Neural progenitor cell (in vitro differentiated cells): ENCODE measurements around the gene PEAR1. TPM values are rescaled to one million over a fixed set of nuclear protein-coding genes. Genes with fewer than 3 reads are reported as not detected.

Experiments
- DNase-seq: peaks from one replicate; pipeline ENCODE4 v3.0.0-alpha.2; 2016; ENCODE audit warnings: low spot score
- H2AFZ ChIP-seq: fragments of 200-600 bp; sonication (generic); replicated peaks from 2 replicates; pipeline ENCODE4 v1.6.1; 2016; ENCODE audit warnings: antibody characterized with exemption
- H3F3A ChIP-seq: fragments of 200-600 bp; sonication (generic); 2 replicates; pipeline ENCODE4 v1.6.1; 2016; ENCODE audit warnings: antibody characterized with exemption, low read depth
- H3K27ac ChIP-seq: fragments of 200-600 bp; sonication (generic); 2 replicates; pipeline ENCODE4 v1.5.1; 2016; ENCODE audit warnings: mild to moderate bottlenecking
- H3K27me3 ChIP-seq: fragments of 200-600 bp; sonication (generic); 2 replicates; pipeline ENCODE4 v1.6.1; 2016; ENCODE audit warnings: mild to moderate bottlenecking, moderate library complexity
- H3K36me3 ChIP-seq: fragments of 200-600 bp; sonication (generic); 2 replicates; pipeline ENCODE4 v1.5.1; 2016
- H3K4me1 ChIP-seq: fragments of 200-600 bp; sonication (generic); 2 replicates; pipeline ENCODE4 v1.6.1; 2016; ENCODE audit warnings: mixed run types
- H3K4me2 ChIP-seq: fragments of 200-600 bp; sonication (generic); 2 replicates; pipeline ENCODE4 v1.6.1; 2016
- H3K4me3 ChIP-seq: fragments of 200-600 bp; sonication (generic); 2 replicates; pipeline ENCODE4 v1.5.1; 2016
- H3K79me2 ChIP-seq: fragments of 200-600 bp; sonication (generic); 2 replicates; pipeline ENCODE4 v1.6.1; 2016; ENCODE audit warnings: low read depth
- H3K9ac ChIP-seq: fragments of 200-600 bp; sonication (generic); 2 replicates; pipeline ENCODE4 v1.6.1; 2016
- H3K9me3 ChIP-seq: fragments of 200-600 bp; sonication (generic); 2 replicates; pipeline ENCODE4 v1.5.1; 2016; ENCODE audit warnings: low read depth
- H4K20me1 ChIP-seq: fragments of 200-600 bp; sonication (generic); 2 replicates; pipeline ENCODE4 v1.6.1; 2016; ENCODE audit warnings: low read depth
- H3K27ac Mint-ChIP-seq: 3 replicates; pipeline ENCODE4 v1.8.0; 2021; ENCODE audit warnings: mixed read lengths
- H3K27me3 Mint-ChIP-seq: 2 replicates; pipeline ENCODE4 v1.8.0; 2022; ENCODE audit warnings: low read depth, mild to moderate bottlenecking, inconsistent platforms, moderate library complexity, mixed read lengths; ENCODE audit not compliant: insufficient read depth
- H3K36me3 Mint-ChIP-seq: 3 replicates; pipeline ENCODE4 v1.8.0; 2021; ENCODE audit warnings: mixed read lengths
- H3K4me1 Mint-ChIP-seq: 3 replicates; pipeline ENCODE4 v1.8.0; 2021; ENCODE audit warnings: mixed read lengths
- H3K4me3 Mint-ChIP-seq: 3 replicates; pipeline ENCODE4 v1.8.0; 2021; ENCODE audit warnings: mild to moderate bottlenecking, moderate library complexity, mixed read lengths
- H3K9me3 Mint-ChIP-seq: 3 replicates; pipeline ENCODE4 v1.8.0; 2020; ENCODE audit warnings: mixed read lengths
- EZH2 ChIP-seq: fragments of 200-600 bp; sonication (generic); IDR thresholded peaks from 2 replicates; pipeline ENCODE4 v1.6.1; 2017; ENCODE audit warnings: antibody characterized with exemption, mild to moderate bottlenecking, moderate library complexity
- EZH2phosphoT487 ChIP-seq: fragments of 200-600 bp; sonication (generic); IDR thresholded peaks from 2 replicates; pipeline ENCODE4 v1.6.1; 2017; ENCODE audit warnings: antibody characterized with exemption
- total RNA-seq: library from RNA; depleted of rRNA; stranded (reverse); fragments of >200 nt; gene quantifications from 2 replicates; pipeline ENCODE4 v1.2.3, GENCODE V29; 2015; ENCODE audit warnings: low replicate concordance
- TF ChIP-seq, protein P1 (sequence below): fragments of 200-600 bp; sonication (generic); IDR thresholded peaks from 2 replicates; pipeline ENCODE4 v1.5.1; 2017; ENCODE audit warnings: antibody characterized with exemption, mild to moderate bottlenecking

Gene PEAR1
- total RNA-seq, 1 donor from 2014 or later, result not detected

DNA sequence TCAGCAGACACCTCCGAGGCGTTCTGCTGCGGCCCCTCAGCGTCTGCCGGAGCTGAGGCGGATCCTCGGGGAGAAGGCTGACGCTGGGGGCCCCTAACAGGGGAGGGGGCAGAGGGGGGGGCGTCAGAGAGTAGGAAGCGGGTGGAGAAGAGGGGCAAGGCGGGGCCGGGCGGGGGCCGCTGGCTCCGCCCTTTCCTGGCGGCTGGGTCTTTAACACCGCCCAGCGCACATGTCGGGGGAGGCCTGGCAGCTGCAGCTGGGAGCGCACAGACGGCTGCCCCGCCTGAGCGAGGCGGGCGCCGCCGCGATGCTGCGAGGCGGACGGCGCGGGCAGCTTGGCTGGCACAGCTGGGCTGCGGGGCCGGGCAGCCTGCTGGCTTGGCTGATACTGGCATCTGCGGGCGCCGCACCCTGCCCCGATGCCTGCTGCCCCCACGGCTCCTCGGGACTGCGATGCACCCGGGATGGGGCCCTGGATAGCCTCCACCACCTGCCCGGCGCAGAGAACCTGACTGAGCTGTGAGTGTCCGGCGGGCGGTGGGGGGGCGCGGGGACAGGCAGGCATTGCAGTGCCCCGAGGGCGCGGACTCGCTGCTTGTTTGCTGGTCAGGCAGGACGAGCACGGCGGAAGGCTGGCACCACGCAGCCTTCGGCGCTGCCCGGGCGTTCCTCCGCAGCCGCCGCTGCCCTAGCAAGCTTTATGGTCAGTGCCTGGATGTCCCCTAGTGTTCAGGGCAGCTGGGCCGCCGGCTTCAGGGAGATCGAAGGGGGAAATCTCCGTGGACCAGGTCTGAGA is 32.7 kb upstream of the PEAR1 start, which contains the start of gene NTRK1:
Gene NTRK1, plus strand, starts transcription at position 238 of the 796 bp plus-strand sequence. Its CDS starts 70 bp downstream, at position 308.
- peak within 1 kb of the TSS; percentile 88 for H3K4me2 ChIP-seq
- peaks cover 19% of the 10 kb centered on the region for H3K4me1 ChIP-seq
- peaks cover 43% of the 10 kb centered on the region for H3K4me1 Mint-ChIP-seq
- H4K20me1 ChIP-seq, result peaks cover 16% of the 10 kb centered on the region
- TF ChIP-seq EZH2phosphoT487 (peak; percentile 86), EZH2 (peak; percentile 85)
- TF ChIP-seq, protein P1, sequence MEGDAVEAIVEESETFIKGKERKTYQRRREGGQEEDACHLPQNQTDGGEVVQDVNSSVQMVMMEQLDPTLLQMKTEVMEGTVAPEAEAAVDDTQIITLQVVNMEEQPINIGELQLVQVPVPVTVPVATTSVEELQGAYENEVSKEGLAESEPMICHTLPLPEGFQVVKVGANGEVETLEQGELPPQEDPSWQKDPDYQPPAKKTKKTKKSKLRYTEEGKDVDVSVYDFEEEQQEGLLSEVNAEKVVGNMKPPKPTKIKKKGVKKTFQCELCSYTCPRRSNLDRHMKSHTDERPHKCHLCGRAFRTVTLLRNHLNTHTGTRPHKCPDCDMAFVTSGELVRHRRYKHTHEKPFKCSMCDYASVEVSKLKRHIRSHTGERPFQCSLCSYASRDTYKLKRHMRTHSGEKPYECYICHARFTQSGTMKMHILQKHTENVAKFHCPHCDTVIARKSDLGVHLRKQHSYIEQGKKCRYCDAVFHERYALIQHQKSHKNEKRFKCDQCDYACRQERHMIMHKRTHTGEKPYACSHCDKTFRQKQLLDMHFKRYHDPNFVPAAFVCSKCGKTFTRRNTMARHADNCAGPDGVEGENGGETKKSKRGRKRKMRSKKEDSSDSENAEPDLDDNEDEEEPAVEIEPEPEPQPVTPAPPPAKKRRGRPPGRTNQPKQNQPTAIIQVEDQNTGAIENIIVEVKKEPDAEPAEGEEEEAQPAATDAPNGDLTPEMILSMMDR, result no peak
- no peaks in the 10 kb centered on the region for H3K9me3 Mint-ChIP-seq
- H3K9me3 ChIP-seq, result no peaks in the 10 kb centered on the region
- no peak within 1 kb of the TSS for H3K27ac Mint-ChIP-seq
- H3F3A ChIP-seq, result peaks cover 32% of the 10 kb centered on the region
- H3K27me3 ChIP-seq, result peaks cover 100% of the 10 kb centered on the region
- peak within 1 kb of the TSS; percentile 87 for H3K4me3 Mint-ChIP-seq
- peak within 1 kb of the TSS; percentile 52 for H3K4me3 ChIP-seq
- H3K27me3 Mint-ChIP-seq, result peaks cover 60% of the 10 kb centered on the region
- H3K36me3 Mint-ChIP-seq, result no peaks in the 10 kb centered on the region
- H3K9ac ChIP-seq, result no peak within 1 kb of the TSS
- peak within 1 kb of the TSS; percentile 86 for H2AFZ ChIP-seq
- H3K27ac ChIP-seq, result no peak within 1 kb of the TSS
- H3K79me2 ChIP-seq, result no peaks in the 10 kb centered on the region
- peak; percentile 83 for DNase-seq
- H3K36me3 ChIP-seq, result no peaks in the 10 kb centered on the region

- Mint-ChIP-seq H3K9me3 (no peaks in the 10 kb centered on the region), H3K4me3 (no peak overlapping the region), H3K27me3 (peaks cover 61% of the 10 kb centered on the region), H3K36me3 (no peaks in the 10 kb centered on the region), H3K27ac (no peak overlapping the region), H3K4me1 (peaks cover 57% of the 10 kb centered on the region)
- Histone ChIP-seq H3K27ac (no peak overlapping the region), H2AFZ (no peak overlapping the region), H3K4me3 (no peak overlapping the region), H3F3A (peaks cover 32% of the 10 kb centered on the region), H3K9me3 (no peaks in the 10 kb centered on the region), H3K36me3 (no peaks in the 10 kb centered on the region), H3K9ac (no peak overlapping the region), H4K20me1 (peaks cover 16% of the 10 kb centered on the region), H3K4me1 (peaks cover 29% of the 10 kb centered on the region), H3K27me3 (peaks cover 85% of the 10 kb centered on the region), H3K79me2 (no peaks in the 10 kb centered on the region), H3K4me2 (no peak overlapping the region)
- no peak for TF ChIP-seq EZH2
- no peak for TF ChIP-seq EZH2phosphoT487
- TF ChIP-seq, protein P1, result no peak
- DNase-seq, result no peak
Measured at GRCh38 chr1:156862584-156862983, 30.9 kb upstream of the PEAR1 start.

- Mint-ChIP-seq H3K27me3 (peaks cover 57% of the 10 kb centered on the region), H3K4me3 (peak overlapping the region; percentile 1), H3K4me1 (peaks cover 59% of the 10 kb centered on the region), H3K9me3 (no peaks in the 10 kb centered on the region), H3K27ac (no peak overlapping the region), H3K36me3 (no peaks in the 10 kb centered on the region)
- Histone ChIP-seq H3K4me3 (no peak overlapping the region), H4K20me1 (peaks cover 16% of the 10 kb centered on the region), H3F3A (peaks cover 32% of the 10 kb centered on the region), H3K9ac (no peak overlapping the region), H2AFZ (no peak overlapping the region), H3K36me3 (no peaks in the 10 kb centered on the region), H3K9me3 (no peaks in the 10 kb centered on the region), H3K27me3 (peaks cover 80% of the 10 kb centered on the region), H3K79me2 (no peaks in the 10 kb centered on the region), H3K4me1 (peaks cover 28% of the 10 kb centered on the region), H3K4me2 (no peak overlapping the region), H3K27ac (no peak overlapping the region)
- TF ChIP-seq EZH2phosphoT487 (no peak), EZH2 (no peak)
- TF ChIP-seq, protein P1, result no peak
- DNase-seq, result no peak
Measured at GRCh38 chr1:156862997-156863599, 30.4 kb upstream of the PEAR1 start.
